MCF 10A (cell line): Measurements from ENCODE around the gene FLVCR1. TPM values are rescaled to one million over a fixed set of nuclear protein-coding genes. Genes with fewer than 3 reads are reported as not detected.
A peak's percentile ranks its signal among the peaks of the same experiment; 100 is the strongest.

Source experiments
- BruUV-seq: library from RNA; stranded (reverse); fragments of 400-500 nt; replicated peaks from 2 replicates; lab custom pipeline; 2021; lab: Mats Ljungman, UMichigan
- CTCF ChIA-PET: fragments of 300-600 bp; sonication (Branson Sonifier 250); formaldehyde crosslinking; extraction: SDS; loops from one replicate; lab custom pipeline; 2021; ENCODE audit warnings: antibody characterized with exemption, inconsistent platforms; lab: Yijun Ruan, JAX
- POLR2A ChIA-PET: fragments of 300-600, 350-650 bp; sonication (Branson Sonifier 250); formaldehyde crosslinking; extraction: SDS; loops from one replicate; lab custom pipeline; 2020; ENCODE audit warnings: antibody characterized with exemption, inconsistent platforms; lab: Yijun Ruan, JAX
- DNase-seq: peaks from one replicate; pipeline ENCODE4 v3.0.0-alpha.2; 2018; ENCODE audit not compliant: unreplicated experiment
- H3K27ac Mint-ChIP-seq: one replicate; pipeline ENCODE4 v1.8.0; 2022; ENCODE audit warnings: mild to moderate bottlenecking, low read depth, mixed read lengths; ENCODE audit not compliant: unreplicated experiment
- H3K27me3 Mint-ChIP-seq: one replicate; pipeline ENCODE4 v1.8.0; 2022; ENCODE audit warnings: mixed read lengths; ENCODE audit not compliant: insufficient read depth, unreplicated experiment
- H3K36me3 Mint-ChIP-seq: one replicate; pipeline ENCODE4 v1.8.0; 2022; ENCODE audit warnings: mild to moderate bottlenecking, moderate library complexity, mixed read lengths; ENCODE audit not compliant: insufficient read depth, unreplicated experiment
- H3K4me1 Mint-ChIP-seq: one replicate; pipeline ENCODE4 v1.8.0; 2022; ENCODE audit warnings: mixed read lengths; ENCODE audit not compliant: insufficient read depth, unreplicated experiment
- H3K4me3 Mint-ChIP-seq: one replicate; pipeline ENCODE4 v1.8.0; 2022; ENCODE audit warnings: mild to moderate bottlenecking, moderate library complexity, mixed read lengths; ENCODE audit not compliant: unreplicated experiment
- H3K9me3 Mint-ChIP-seq: one replicate; pipeline ENCODE4 v1.8.0; 2022; ENCODE audit warnings: mixed read lengths; ENCODE audit not compliant: unreplicated experiment
- CTCF ChIP-seq: fragments of 200-600 bp; IDR thresholded peaks from one replicate; pipeline ENCODE4 v1.8.0; 2022; ENCODE audit warnings: antibody characterized with exemption, mild to moderate bottlenecking; ENCODE audit not compliant: unreplicated experiment
- intact Hi-C: fragments of 100-400 bp; cut with micrococcal nuclease; formaldehyde crosslinking; loops from 2 replicates; pipeline ENCODE4 v1.14.1; 2022
- total RNA-seq: library from RNA; stranded (reverse); gene quantifications from 2 replicates; pipeline ENCODE4 v1.2.3, GENCODE V29; 2022

Gene FLVCR1
- total RNA-seq, 1 experiment from 2014 or later = 16.5 TPM

- CTCF ChIA-PET = interaction anchor here (1.0 to 1.9 kb wide), 2 partner anchors 9 to 128 kb away, joined by 4 to 7 read pairs; partner anchors contain the start of gene FLVCR1
- H3K9me3 Mint-ChIP-seq = no peaks in the 10 kb centered on the region
- POLR2A ChIA-PET = interaction anchor here (1.3 to 3.6 kb wide), 2 partner anchors 8 to 75 kb away, joined by 5 to 44 read pairs; partner anchors contain the start of genes FLVCR1, NSL1 and TATDN3
- no TSS peak for BruUV-seq
- H3K36me3 Mint-ChIP-seq = peaks cover 65% of the 10 kb centered on the region
- H3K27ac Mint-ChIP-seq = no peak overlapping the region
- H3K4me1 Mint-ChIP-seq = peaks cover 7% of the 10 kb centered on the region
- intact Hi-C loops = no loop called here
- H3K27me3 Mint-ChIP-seq = no peaks in the 10 kb centered on the region
- TF ChIP-seq CTCF = no peak
- no peak for DNase-seq
- no peak overlapping the region for H3K4me3 Mint-ChIP-seq
Measured at GRCh38 chr1:212867192-212867591, 9.1 kb downstream of the FLVCR1 start.

GRCh38 chr1:212871976-212872375 is 13.9 kb downstream of the FLVCR1 start:
- POLR2A ChIA-PET = interaction anchor here (0.6 to 3.1 kb wide), 3 partner anchors 23 to 141 kb away, joined by 3 to 21 read pairs (median 5); partner anchors contain the start of genes NSL1 and TATDN3
- no peaks in the 10 kb centered on the region for H3K27me3 Mint-ChIP-seq
- no peaks in the 10 kb centered on the region for H3K9me3 Mint-ChIP-seq
- no peak for TF ChIP-seq CTCF
- BruUV-seq = no TSS peak
- H3K4me1 Mint-ChIP-seq = peaks cover 17% of the 10 kb centered on the region
- CTCF ChIA-PET = interaction anchor here (0.7 to 2.6 kb wide), 6 partner anchors 8 to 124 kb away, joined by 3 to 13 read pairs (median 5); partner anchors contain the start of gene FLVCR1
- H3K27ac Mint-ChIP-seq = peak overlapping the region; percentile 44
- H3K36me3 Mint-ChIP-seq = peaks cover 71% of the 10 kb centered on the region
- intact Hi-C loops = no loop called here
- DNase-seq = no peak
- no peak overlapping the region for H3K4me3 Mint-ChIP-seq

- CTCF ChIA-PET = interaction anchor here (0.6 to 1.9 kb wide), 9 partner anchors 9 to 397 kb away, joined by 3 to 11 read pairs (median 3); partner anchors contain the start of gene FLVCR1
- H3K4me3 Mint-ChIP-seq = no peak overlapping the region
- H3K36me3 Mint-ChIP-seq = peaks cover 78% of the 10 kb centered on the region
- DNase-seq = no peak
- TF ChIP-seq CTCF = no peak
- intact Hi-C loops = no loop called here
- H3K4me1 Mint-ChIP-seq = peaks cover 17% of the 10 kb centered on the region
- POLR2A ChIA-PET = interaction anchor here (0.6 to 3.1 kb wide), 10 partner anchors 9 to 1235 kb away, joined by 3 to 21 read pairs (median 4); partner anchors contain the start of genes ATF3, NSL1 and TATDN3
- no peaks in the 10 kb centered on the region for H3K9me3 Mint-ChIP-seq
- H3K27me3 Mint-ChIP-seq = no peaks in the 10 kb centered on the region
- peak overlapping the region; percentile 7 for H3K27ac Mint-ChIP-seq
- BruUV-seq = no TSS peak
Measured at GRCh38 chr1:212873518-212873917, 15.4 kb downstream of the FLVCR1 start.

GRCh38 chr1:212878418-212878817 is 20.3 kb downstream of the FLVCR1 start:
- H3K27ac Mint-ChIP-seq = no peak overlapping the region
- POLR2A ChIA-PET = interaction anchor here (1.4 kb wide), 1 partner anchor 87 kb away, joined by 6 read pairs; the partner anchor contains the start of genes NSL1 and TATDN3

More at GRCh38 chr1:212878418-212878817, 20.3 kb downstream of the FLVCR1 start:
- intact Hi-C loops = no loop called here
- no TSS peak for BruUV-seq
- DNase-seq = no peak
- peaks cover 72% of the 10 kb centered on the region for H3K36me3 Mint-ChIP-seq
- H3K9me3 Mint-ChIP-seq = no peaks in the 10 kb centered on the region
- no peak overlapping the region for H3K4me3 Mint-ChIP-seq
- CTCF ChIA-PET = interaction anchor here (0.7 kb wide), 1 partner anchor 14 kb away, joined by 3 read pairs; no protein-coding TSS in a partner anchor
- no peak for TF ChIP-seq CTCF
- H3K27me3 Mint-ChIP-seq = no peaks in the 10 kb centered on the region
- H3K4me1 Mint-ChIP-seq = peaks cover 8% of the 10 kb centered on the region
